Lower leg skin (tissue), 4 donors: ENCODE data around the gene PPP2R5B. TPM values are rescaled to one million over a fixed set of nuclear protein-coding genes. Genes with fewer than 3 reads are reported as not detected.

Source experiments
- DNase-seq, 2 donors: peaks; one replicate each; pipeline ENCODE4 v3.0.0-alpha.2; 2019; ENCODE audit warnings: low spot score in 2 of 2
- H3K4me3 ChIP-seq: fragments of 200-600 bp; sonication (generic); 2 replicates; pipeline ENCODE4 v1.5.1; 2017; ENCODE audit warnings: mild to moderate bottlenecking, low read depth; ENCODE audit not compliant: poor library complexity, severe bottlenecking
- POLR2A ChIP-seq, 2 donors: fragments of 450-650 bp; IDR thresholded peaks; one replicate each; pipeline ENCODE4 v1.6.1; 2016 to 2017; ENCODE audit warnings: antibody characterized with exemption in 2 of 2, mild to moderate bottlenecking in 1 of 2, moderate library complexity in 1 of 2
- WGBS, 2 donors: methylation state at CpG; one replicate each; pipeline ENCODE4 v1.1.5; 2018; 5-methylcytosine and 5-hydroxymethylcytosine counted together
- intact Hi-C: fragments of 100-400 bp; cut with DNase I; formaldehyde crosslinking; loops from one replicate; pipeline ENCODE4 v1.15.0; 2023; ENCODE audit warnings: low total_unique reads
- total RNA-seq, 4 donors: library from RNA; depleted of rRNA; stranded (reverse); fragments of >200 nt; gene quantifications; one replicate each; pipeline ENCODE4 v1.1.0, GENCODE V29; 2016
- TF ChIP-seq, protein P1 (sequence below), 3 donors: fragments of 450-650 bp; IDR thresholded peaks; one replicate each; pipeline ENCODE4 v1.5.1; 2016; ENCODE audit warnings: antibody characterized with exemption in 3 of 3, mild to moderate bottlenecking in 3 of 3, moderate library complexity in 2 of 3

PPP2R5B gene
- total RNA-seq, 4 donors from 2014 or later, result 21.8 to 43.6 (median 34.0) TPM

DNA sequence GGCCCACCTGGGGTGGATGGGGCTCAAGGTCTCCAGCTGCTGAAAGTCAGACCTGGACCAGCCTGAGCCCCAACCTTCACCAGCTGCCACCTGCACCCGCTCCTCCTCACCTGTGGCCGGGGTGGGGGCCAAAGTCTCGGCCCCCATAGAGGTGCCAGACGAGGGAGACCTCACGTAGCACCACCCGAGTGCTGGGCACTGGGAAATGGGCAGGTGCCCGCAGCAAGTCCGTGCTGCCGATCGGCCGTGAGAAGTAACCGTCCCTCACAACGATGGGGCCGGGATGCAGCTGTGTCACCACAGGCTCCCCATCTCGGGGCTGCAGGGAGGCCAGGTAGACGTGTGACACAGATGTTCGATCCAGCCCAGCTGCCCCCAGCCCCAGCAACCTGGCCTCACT is 23.7 kb upstream of the PPP2R5B start:
- no peak for DNase-seq
- 90 to 97% methylated on average over 9 to 17 of the region's 17 CpGs for WGBS, 2 donors
- no peak overlapping the region for H3K4me3 ChIP-seq
- intact Hi-C loops, result loop anchor here (2.0 kb wide), 1 partner anchor 76 kb away; no protein-coding TSS in a partner anchor
- no peak for TF ChIP-seq POLR2A (IDR thresholded peaks at IDR 0.05)
- TF ChIP-seq, protein P1, sequence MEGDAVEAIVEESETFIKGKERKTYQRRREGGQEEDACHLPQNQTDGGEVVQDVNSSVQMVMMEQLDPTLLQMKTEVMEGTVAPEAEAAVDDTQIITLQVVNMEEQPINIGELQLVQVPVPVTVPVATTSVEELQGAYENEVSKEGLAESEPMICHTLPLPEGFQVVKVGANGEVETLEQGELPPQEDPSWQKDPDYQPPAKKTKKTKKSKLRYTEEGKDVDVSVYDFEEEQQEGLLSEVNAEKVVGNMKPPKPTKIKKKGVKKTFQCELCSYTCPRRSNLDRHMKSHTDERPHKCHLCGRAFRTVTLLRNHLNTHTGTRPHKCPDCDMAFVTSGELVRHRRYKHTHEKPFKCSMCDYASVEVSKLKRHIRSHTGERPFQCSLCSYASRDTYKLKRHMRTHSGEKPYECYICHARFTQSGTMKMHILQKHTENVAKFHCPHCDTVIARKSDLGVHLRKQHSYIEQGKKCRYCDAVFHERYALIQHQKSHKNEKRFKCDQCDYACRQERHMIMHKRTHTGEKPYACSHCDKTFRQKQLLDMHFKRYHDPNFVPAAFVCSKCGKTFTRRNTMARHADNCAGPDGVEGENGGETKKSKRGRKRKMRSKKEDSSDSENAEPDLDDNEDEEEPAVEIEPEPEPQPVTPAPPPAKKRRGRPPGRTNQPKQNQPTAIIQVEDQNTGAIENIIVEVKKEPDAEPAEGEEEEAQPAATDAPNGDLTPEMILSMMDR (IDR thresholded peaks at IDR 0.05), result no peak

- no peak for DNase-seq
- 84 to 92% methylated on average over 21 to 25 of the region's 30 CpGs for WGBS, 2 donors
- no peak for TF ChIP-seq POLR2A (IDR thresholded peaks at IDR 0.05)
- TF ChIP-seq, protein P1 (IDR thresholded peaks at IDR 0.05), result no peak
- no peak overlapping the region for H3K4me3 ChIP-seq
- intact Hi-C loops, result no loop called here
Observed at GRCh38 chr11:64902102-64902900, 22.2 kb upstream of the PPP2R5B start.

DNA sequence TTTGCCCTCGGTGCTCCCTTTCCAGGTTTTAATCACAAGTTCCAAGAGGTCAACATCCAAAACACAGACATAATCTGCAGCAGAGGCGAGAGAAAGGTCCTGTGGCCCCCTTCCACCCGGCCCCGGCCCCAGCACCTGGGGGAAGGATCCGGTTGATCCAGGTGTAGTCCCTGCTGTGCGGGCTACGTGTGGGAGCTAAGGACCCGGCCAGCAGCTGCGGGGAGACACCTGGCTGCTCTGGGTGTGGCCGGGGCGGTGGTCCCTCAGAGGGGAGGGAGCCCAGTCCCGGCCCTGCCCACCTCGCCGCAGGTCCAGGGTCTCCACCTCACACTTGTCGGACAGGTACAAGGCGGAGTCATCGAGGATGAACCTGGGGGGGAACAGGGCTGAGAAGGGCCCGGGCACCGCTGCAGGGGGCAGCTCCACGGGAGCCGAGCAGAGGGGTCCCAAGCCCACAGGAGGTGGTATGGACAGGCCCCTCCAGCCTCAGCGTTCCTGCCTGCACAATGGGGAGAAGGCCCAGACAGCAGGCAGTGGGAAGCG is 21.1 kb upstream of the PPP2R5B start:
- DNase-seq, result no peak
- intact Hi-C loops, result no loop called here
- 95 to 97% methylated on average over 9 to 14 of the region's 23 CpGs for WGBS, 2 donors
- H3K4me3 ChIP-seq, result no peak overlapping the region
- TF ChIP-seq, protein P1 (IDR thresholded peaks at IDR 0.05), result no peak
- no peak for TF ChIP-seq POLR2A (IDR thresholded peaks at IDR 0.05)

DNA sequence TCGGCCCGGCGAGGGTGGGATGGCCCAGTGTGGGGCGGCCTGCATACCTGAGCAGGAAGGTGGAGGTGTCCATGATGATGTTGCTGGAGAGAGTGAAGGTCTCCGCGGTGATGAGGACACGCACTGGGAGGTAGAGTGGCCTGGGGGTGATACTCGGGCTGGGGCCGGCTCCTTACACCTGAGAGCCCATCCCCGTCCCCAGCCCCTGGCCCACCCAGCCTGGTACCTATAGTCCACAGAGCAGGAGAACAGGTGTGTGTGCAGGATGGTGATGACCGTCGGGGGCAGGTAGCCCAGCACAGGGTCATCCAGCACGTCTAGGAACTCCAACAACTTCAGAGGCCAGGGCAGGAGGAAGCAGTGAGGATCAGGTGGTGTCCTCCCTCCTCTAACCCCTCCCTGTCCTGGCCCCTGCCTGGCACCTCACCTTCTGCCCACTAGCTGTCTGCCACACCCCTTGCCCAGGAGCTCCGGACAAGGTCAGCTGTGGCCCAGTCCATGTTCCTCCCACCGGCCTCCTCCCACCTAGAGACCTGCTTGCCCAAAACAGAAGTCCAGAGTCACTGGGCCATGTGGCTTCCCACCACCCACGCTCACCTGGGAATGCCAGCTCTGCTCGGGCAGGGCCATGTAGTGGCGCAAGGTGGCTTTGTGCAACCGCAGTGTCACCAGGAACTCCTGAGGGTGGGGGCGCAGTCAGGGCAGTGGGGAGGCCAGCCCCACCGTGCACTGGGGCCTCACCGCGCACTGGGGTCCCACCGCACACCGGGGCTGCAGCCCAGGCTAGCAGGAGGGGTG is 18.8 kb upstream of the PPP2R5B start:
- DNase-seq, result no peak
- intact Hi-C loops, result no loop called here
- TF ChIP-seq, protein P1 (IDR thresholded peaks at IDR 0.05), result no peak
- TF ChIP-seq POLR2A (IDR thresholded peaks at IDR 0.05), result no peak
- 92 to 93% methylated on average over 14 to 24 of the region's 25 CpGs for WGBS, 2 donors
- H3K4me3 ChIP-seq, result no peak overlapping the region

DNA sequence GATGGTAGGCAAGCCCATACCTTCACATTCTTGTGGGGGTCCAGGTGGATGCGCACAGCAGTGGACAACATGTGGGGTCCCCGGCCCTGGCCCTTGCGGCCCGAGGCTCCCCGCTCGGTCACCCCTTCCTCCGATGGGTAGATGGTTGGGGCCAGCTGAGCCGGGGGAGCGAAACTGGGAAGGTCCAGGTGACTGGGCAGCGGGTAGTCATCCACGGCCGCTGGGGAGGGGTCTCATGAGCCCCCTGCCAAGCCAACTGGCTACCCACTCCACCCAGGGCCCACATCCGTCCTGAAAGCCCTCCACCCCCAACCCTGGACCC is 18.2 kb upstream of the PPP2R5B start:
- no peak overlapping the region for H3K4me3 ChIP-seq
- no peak for TF ChIP-seq POLR2A (IDR thresholded peaks at IDR 0.05)
- TF ChIP-seq, protein P1 (IDR thresholded peaks at IDR 0.05), result no peak
- intact Hi-C loops, result no loop called here
- 92 to 97% methylated on average over 6 to 13 of the region's 13 CpGs for WGBS, 2 donors
- DNase-seq, result no peak
